GM19043 (cell line): ENCODE data around the gene ETV6.
"Not testable (repeated sequence)": the region's sequence is repeated elsewhere in the genome, so short reads cannot be mapped to it uniquely, and the experiment has no call there.

Source experiments
- ATAC-seq: cut with Tn5 transposase; IDR thresholded peaks from one replicate; pipeline ENCODE4 v1.9.1; 2021; ENCODE audit warnings: low read depth; ENCODE audit not compliant: unreplicated experiment

Gene ETV6

DNA sequence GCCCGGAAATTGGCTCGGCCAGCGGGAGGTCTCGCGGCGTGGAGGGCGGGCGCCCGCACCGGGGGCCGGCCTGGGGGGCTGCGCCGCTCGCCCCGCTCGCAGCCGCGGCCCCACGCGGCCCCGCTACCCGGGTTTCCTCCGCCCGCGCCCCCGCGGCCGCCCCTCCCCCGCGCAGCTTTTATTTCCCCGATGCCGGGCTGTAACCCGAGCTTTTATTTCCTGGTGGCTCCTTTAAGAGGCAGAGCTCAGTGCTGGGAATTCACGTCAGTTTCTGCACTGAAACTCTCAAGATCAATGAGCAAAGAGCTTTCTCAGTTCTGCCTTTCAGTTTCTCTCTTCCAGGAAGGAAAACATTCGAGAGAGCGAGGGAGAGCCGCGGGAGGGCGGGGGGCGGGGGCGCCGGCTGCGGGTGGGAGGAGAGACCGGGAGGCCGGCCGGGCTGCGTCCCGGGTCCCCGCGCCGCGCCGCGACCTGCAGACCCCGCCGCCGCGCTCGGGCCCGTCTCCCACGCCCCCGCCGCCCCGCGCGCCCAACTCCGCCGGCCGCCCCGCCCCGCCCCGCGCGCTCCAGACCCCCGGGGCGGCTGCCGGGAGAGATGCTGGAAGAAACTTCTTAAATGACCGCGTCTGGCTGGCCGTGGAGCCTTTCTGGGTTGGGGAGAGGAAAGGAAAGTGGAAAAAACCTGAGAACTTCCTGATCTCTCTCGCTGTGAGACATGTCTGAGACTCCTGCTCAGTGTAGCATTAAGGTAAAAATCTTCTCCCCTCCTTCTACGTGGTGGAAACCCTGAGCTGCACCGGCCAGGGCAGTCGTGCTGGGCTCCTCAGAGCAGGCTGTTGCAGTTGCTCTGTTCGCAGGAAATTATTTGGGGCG lies at the start of gene ETV6:
Gene ETV6 (plus strand): TSS at position 262 of the 873 bp plus-strand sequence. CDS start 454 bp downstream, at position 716.
- peak; percentile 44 for ATAC-seq

DNA sequence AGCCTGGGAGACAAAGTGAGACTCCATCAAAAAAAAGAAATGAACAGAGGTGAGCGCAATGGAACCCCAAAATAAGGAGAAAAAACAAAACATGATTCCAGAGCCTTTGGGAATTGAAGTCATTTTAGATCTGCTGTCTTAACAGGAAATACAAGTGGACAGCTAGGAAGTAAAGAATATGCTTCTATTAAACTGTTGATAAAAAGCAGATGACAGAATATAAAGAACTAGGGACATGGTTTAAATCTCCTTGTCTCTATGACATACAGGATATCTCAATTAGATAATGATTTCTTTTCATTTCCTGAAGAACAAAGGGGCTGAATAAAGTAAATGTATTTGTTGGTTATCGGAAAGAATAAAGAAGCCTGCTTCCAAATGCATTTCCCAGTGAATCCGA lies 49.3 kb upstream of the ETV6 start:
- no peak for ATAC-seq

DNA sequence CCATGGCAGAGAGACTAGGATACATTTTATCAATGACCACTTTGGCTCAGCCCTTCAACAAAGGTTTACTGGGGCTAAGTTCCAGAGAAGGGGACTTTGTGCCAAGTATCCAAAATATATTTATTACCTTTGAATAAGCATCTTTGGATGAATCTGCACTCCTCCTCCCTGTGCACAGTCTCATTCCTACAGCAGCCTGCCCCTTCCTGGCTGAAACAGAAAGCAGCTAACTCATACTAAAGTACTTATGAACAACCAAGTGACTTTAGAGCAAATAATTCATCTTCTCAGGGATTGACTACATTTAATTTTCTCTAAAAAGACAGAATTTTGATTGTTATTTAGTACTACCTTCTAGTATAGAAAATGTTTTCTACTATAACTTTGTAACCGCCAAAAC lies 47.8 kb upstream of the ETV6 start:
- ATAC-seq = no peak

DNA sequence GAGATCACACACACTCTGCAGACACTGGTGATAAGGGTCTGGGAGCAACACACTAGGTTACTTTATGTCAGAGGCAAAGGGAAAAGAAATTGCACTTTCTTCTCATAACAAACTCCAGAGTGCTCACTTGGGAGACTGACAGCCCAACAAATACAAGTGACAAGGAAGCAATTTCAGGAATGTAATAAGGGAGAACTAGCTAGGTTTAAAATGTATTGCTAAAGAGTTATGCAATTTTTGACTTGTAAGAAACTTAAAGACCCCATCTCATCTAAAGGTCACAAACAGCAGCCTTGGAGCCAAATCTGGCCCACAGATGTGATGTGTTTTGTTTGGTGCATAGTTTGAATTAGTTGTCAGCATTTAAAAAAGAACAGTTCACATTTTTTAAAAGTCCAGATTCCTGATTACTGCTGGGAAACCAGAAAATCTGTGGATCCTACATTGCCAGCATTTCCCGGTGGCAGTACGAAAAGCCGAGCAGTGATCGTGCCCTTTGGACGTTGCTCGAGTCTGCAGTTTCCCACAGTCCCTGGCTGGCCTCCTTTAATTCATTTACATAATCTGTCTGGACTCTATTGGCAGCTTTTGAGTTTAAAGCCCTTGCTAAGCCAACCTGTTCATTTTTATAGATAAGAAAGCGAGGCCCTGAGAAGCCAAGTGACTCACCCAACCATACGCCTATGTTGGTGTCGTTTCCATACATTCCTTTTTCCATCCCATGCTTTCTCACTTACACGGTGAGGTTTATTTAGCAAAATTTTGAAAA lies 42.0 kb upstream of the ETV6 start:
- ATAC-seq = no peak

GRCh38 chr12:11609045-11609444 lies 40.4 kb upstream of the ETV6 start:
- no peak for ATAC-seq

GRCh38 chr12:11615481-11615880 lies 34.0 kb upstream of the ETV6 start:
- no peak for ATAC-seq

DNA sequence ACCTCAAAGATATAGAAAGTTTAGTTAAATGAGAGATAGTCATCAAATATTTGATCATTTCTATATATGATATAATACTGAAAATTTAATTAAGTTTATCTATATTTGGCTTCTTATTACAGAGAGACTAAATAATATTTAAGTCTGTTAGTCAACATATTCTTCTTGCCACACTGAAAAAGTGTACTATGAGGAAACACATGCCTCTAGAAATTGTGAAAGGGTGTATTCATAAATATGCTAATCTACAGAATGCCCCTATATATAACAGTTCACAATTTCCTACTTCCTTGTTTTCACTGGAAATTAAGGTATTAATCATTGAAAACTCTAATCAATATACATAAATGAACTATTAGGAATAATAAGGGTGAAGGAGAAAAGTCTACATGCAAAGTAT lies 31.4 kb upstream of the ETV6 start:
- ATAC-seq = no peak

DNA sequence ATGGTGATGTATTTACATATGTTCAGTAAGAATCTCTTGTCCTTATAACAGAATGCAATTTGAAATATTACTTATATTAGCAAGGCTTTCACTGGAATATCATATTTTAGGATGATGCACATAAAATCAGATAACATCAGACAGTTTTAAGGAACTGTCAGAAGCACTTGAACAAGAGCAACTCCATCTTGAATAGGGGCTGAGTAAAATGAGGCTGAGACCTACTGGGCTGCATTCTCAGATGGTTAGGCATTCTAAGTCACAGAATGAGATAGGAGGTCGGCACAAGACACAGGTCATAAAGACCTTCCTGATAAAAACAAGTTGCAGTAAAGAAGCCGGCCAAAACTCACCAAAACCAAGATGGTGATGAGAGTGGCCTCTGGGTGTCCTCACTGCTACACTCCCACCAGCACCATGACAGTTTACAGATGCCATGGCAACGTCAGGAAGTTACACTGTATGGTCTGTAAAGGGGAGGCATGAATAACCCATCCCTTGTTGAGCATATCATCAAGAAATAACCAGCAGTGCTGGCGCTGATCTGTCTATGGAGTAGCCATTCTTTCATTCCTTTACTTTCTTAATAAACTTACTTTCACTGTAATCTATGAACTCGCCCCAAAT lies 27.6 kb upstream of the ETV6 start:
- ATAC-seq = no peak

GRCh38 chr12:11622876-11623281 lies 26.6 kb upstream of the ETV6 start:
- no peak for ATAC-seq

GRCh38 chr12:11623382-11623781 lies 26.1 kb upstream of the ETV6 start:
- ATAC-seq = no peak

DNA sequence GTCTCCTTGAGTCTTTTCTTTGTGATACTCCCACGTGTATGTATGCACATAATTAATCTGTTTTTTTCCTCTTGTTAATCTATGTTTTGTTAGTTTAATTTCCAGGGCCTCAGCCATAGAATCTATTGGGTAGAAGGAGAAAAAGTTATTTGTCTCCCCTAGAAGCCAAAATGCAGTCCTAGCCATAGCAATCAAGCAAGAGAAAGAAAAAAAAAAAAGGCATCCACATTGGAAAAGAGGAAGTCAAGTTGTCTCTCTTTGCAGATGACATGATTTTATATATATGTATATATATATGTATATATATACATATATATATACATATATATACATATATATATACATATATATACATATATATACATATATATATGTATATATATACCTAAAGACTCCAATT lies 25.4 kb upstream of the ETV6 start:
- ATAC-seq = no peak

- not testable (repeated sequence) for ATAC-seq
These were observed 21.8 kb upstream of the ETV6 start for GRCh38 chr12:11627709-11628108.

GRCh38 chr12:11628353-11628752 lies 21.1 kb upstream of the ETV6 start:
- ATAC-seq = no peak

- no peak for ATAC-seq
These were observed 19.3 kb upstream of the ETV6 start for GRCh38 chr12:11630046-11630706.

DNA sequence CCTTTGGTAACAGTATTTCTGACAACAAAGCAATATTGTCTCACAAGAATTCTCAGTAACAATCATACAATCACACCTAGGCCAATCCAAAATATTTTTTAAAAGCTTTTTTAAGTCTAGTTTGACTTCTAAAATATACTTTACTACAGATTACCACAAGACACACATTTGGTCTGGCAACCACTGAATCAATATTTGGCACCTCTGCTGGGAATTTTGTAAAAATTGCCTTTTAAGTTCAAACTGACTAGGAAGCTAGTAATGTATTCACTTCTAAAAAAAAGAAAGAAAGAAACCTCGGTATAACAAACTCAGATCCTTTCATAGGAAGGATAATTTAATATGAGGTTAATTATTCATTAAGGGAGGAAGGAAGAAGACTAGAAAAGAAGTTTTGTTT lies 18.2 kb upstream of the ETV6 start:
- no peak for ATAC-seq

DNA sequence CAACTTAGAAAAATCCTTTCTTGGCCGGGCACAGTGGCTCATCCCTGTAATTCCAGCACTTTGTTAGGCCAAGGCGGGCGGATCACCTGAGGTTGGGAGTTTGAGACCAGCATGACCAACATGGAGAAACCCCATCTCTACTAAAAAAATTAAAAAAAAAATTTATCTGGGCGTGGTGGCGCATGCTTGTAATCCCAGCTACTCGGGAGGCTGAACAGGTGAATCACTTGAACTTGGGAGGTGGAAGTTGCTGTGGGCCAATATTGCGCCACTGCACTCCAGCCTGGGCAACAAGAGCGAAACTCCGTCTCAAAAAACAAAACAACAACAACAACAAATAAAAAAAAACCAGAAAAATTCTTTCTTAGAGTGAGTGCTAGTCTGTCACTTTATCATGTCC lies 17.6 kb upstream of the ETV6 start:
- ATAC-seq = not testable (repeated sequence)

DNA sequence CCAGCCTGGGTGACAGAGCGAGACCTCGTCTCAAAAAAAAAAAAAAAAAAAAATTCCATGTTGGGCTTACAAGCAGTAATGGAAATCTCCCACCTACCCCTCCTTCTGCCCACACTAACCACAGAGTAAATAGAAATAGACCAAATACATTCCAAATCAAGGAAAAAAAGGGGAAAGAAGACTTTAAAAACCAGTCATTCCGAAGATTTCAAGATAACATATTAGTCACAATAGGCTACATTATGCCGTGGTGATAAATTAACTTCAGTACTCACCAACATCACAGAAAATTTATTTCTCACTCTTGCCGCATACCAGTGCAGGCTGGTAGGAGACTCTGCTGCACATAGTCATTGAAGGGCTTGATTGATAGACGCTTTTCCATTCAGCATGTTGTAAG lies 15.5 kb upstream of the ETV6 start:
- ATAC-seq = no peak

- ATAC-seq = no peak
These were observed 14.1 kb upstream of the ETV6 start for GRCh38 chr12:11635341-11635740.

GRCh38 chr12:11638315-11638916 lies 11.1 kb upstream of the ETV6 start:
- ATAC-seq = no peak

DNA sequence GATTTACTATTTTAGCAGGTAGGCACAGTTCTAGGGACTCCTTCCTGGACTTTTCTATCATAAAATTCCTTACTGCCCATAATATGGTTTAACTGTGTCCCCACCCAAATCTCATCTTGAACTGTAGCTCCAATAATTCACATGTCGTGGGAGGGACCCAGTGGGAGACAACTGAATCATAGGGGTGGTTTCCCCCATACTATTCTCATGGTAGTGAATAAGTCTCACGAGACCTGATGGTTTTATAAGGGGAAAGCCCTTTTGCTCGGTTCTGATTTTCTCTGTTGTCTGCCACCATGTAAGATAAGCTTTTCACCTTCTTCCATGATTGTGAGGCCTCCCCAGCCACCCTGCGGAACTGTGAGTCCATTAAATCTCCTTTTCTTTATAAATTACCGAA lies 10.0 kb upstream of the ETV6 start:
- no peak for ATAC-seq
